HEK293 (cell line): ENCODE measurements around the gene STK16.

Experiments
- BCL11A ChIP-seq: fragments of 450-650 bp; formaldehyde crosslinking; IDR thresholded peaks from 2 replicates; pipeline ENCODE4 v1.5.1; 2016; ENCODE audit warnings: low read depth, missing biosample characterization, missing genetic modification characterization
- GLI4 ChIP-seq: fragments of 450-650 bp; formaldehyde crosslinking; IDR thresholded peaks from 2 replicates; pipeline ENCODE4 v1.5.1; 2016; ENCODE audit warnings: missing biosample characterization, missing genetic modification characterization
- GLIS2 ChIP-seq: fragments of 450-650 bp; formaldehyde crosslinking; IDR thresholded peaks from 2 replicates; pipeline ENCODE4 v1.5.1; 2016; ENCODE audit warnings: missing biosample characterization, missing genetic modification characterization
- KLF1 ChIP-seq: fragments of 450-650 bp; formaldehyde crosslinking; IDR thresholded peaks from 2 replicates; pipeline ENCODE4 v1.5.1; 2016; ENCODE audit warnings: missing biosample characterization, missing genetic modification characterization
- KLF10 ChIP-seq: fragments of 450-650 bp; IDR thresholded peaks from 2 replicates; pipeline ENCODE4 v1.5.1; 2018; ENCODE audit warnings: missing biosample characterization, mild to moderate bottlenecking, missing genetic modification characterization
- KLF16 ChIP-seq: fragments of 450-650 bp; formaldehyde crosslinking; IDR thresholded peaks from 2 replicates; pipeline ENCODE4 v1.5.1; 2017; ENCODE audit warnings: missing biosample characterization, missing genetic modification characterization
- KLF8 ChIP-seq: fragments of 450-650 bp; formaldehyde crosslinking; IDR thresholded peaks from 2 replicates; pipeline ENCODE4 v1.5.1; 2016; ENCODE audit warnings: missing biosample characterization, missing genetic modification characterization
- PRDM1 ChIP-seq: fragments of 450-650 bp; formaldehyde crosslinking; IDR thresholded peaks from 2 replicates; pipeline ENCODE4; 2016; ENCODE audit warnings: missing biosample characterization, missing genetic modification characterization
- SETDB1 ChIP-seq: IDR thresholded peaks from one replicate; pipeline ENCODE4 v1.6.1; 2017; ENCODE audit warnings: mild to moderate bottlenecking, low read length, moderate library complexity, mixed read lengths; ENCODE audit not compliant: insufficient read length
- SP3 ChIP-seq: fragments of 450-650 bp; formaldehyde crosslinking; IDR thresholded peaks from 2 replicates; pipeline ENCODE4 v1.5.1; 2016; ENCODE audit warnings: missing biosample characterization, missing genetic modification characterization
- ZBTB17 ChIP-seq: fragments of 450-650 bp; formaldehyde crosslinking; IDR thresholded peaks from 2 replicates; pipeline ENCODE4 v1.5.1; 2016; ENCODE audit warnings: missing biosample characterization, missing genetic modification characterization
- ZBTB20 ChIP-seq: fragments of 450-650 bp; formaldehyde crosslinking; IDR thresholded peaks from 2 replicates; pipeline ENCODE4 v1.5.1; 2016; ENCODE audit warnings: missing biosample characterization, missing genetic modification characterization
- ZEB2 ChIP-seq: fragments of 450-650 bp; formaldehyde crosslinking; IDR thresholded peaks from 2 replicates; pipeline ENCODE4 v1.5.1; 2016; ENCODE audit warnings: missing biosample characterization, missing genetic modification characterization
- ZIC2 ChIP-seq: fragments of 450-650 bp; formaldehyde crosslinking; IDR thresholded peaks from 2 replicates; pipeline ENCODE4 v1.5.1; 2016; ENCODE audit warnings: missing biosample characterization, missing genetic modification characterization
- ZNF2 ChIP-seq: fragments of 450-650 bp; formaldehyde crosslinking; IDR thresholded peaks from 2 replicates; pipeline ENCODE4 v1.5.1; 2016; ENCODE audit warnings: missing biosample characterization, missing genetic modification characterization
- ZNF341 ChIP-seq: fragments of 450-650 bp; formaldehyde crosslinking; IDR thresholded peaks from 2 replicates; pipeline ENCODE4; 2016; ENCODE audit warnings: low read depth, missing biosample characterization, missing genetic modification characterization
- ZNF354C ChIP-seq: fragments of 450-650 bp; formaldehyde crosslinking; IDR thresholded peaks from 2 replicates; pipeline ENCODE4 v1.5.1; 2016; ENCODE audit warnings: missing biosample characterization, missing genetic modification characterization, low read depth, borderline replicate concordance
- ZNF521 ChIP-seq: fragments of 450-650 bp; formaldehyde crosslinking; IDR thresholded peaks from 2 replicates; pipeline ENCODE4 v1.5.1; 2017; ENCODE audit warnings: missing biosample characterization, mild to moderate bottlenecking, missing genetic modification characterization
- ZNF529 ChIP-seq: fragments of 450-650 bp; formaldehyde crosslinking; IDR thresholded peaks from 2 replicates; pipeline ENCODE4 v1.5.1; 2017; ENCODE audit warnings: missing genetic modification characterization, missing biosample characterization; ENCODE audit not compliant: insufficient replicate concordance
- ZNF555 ChIP-seq: fragments of 450-650 bp; formaldehyde crosslinking; conservative IDR thresholded peaks from 2 replicates; pipeline ENCODE4 v1.5.1; 2017; ENCODE audit warnings: missing biosample characterization, mild to moderate bottlenecking, missing genetic modification characterization, inconsistent platforms
- ZNF600 ChIP-seq: fragments of 450-650 bp; formaldehyde crosslinking; IDR thresholded peaks from 2 replicates; pipeline ENCODE4 v1.5.1; 2016; ENCODE audit warnings: missing biosample characterization, missing genetic modification characterization
- ZNF660 ChIP-seq: fragments of 450-650 bp; IDR thresholded peaks from 2 replicates; pipeline ENCODE4 v1.5.1; 2018; ENCODE audit warnings: missing biosample characterization, mild to moderate bottlenecking, missing genetic modification characterization
- ZXDB ChIP-seq: fragments of 450-650 bp; formaldehyde crosslinking; IDR thresholded peaks from 2 replicates; pipeline ENCODE4 v1.5.1; 2016; ENCODE audit warnings: missing biosample characterization, missing genetic modification characterization
- TF ChIP-seq, protein P1 (sequence below): fragments of 450-650 bp; formaldehyde crosslinking; IDR thresholded peaks from 2 replicates; pipeline ENCODE4 v1.5.1; 2016; ENCODE audit warnings: missing biosample characterization, missing genetic modification characterization
- TF ChIP-seq, protein P2 (sequence below): fragments of 450-650 bp; formaldehyde crosslinking; IDR thresholded peaks from 2 replicates; pipeline ENCODE4 v1.5.1; 2017; ENCODE audit warnings: missing biosample characterization, mild to moderate bottlenecking, missing genetic modification characterization, moderate library complexity
- TF ChIP-seq, protein P3 (sequence below): fragments of 450-650 bp; formaldehyde crosslinking; IDR thresholded peaks from 2 replicates; pipeline ENCODE4 v1.5.1; 2016; ENCODE audit warnings: missing biosample characterization, missing genetic modification characterization
- TF ChIP-seq, protein P4 (sequence below): fragments of 450-650 bp; formaldehyde crosslinking; conservative IDR thresholded peaks from 2 replicates; pipeline ENCODE4 v1.5.1; 2016; ENCODE audit warnings: low read depth, missing biosample characterization, missing genetic modification characterization
- TF ChIP-seq, protein P5 (sequence below): fragments of 450-650 bp; formaldehyde crosslinking; IDR thresholded peaks from 2 replicates; pipeline ENCODE4 v1.5.1; 2016; ENCODE audit warnings: missing biosample characterization, missing genetic modification characterization

STK16 gene

DNA sequence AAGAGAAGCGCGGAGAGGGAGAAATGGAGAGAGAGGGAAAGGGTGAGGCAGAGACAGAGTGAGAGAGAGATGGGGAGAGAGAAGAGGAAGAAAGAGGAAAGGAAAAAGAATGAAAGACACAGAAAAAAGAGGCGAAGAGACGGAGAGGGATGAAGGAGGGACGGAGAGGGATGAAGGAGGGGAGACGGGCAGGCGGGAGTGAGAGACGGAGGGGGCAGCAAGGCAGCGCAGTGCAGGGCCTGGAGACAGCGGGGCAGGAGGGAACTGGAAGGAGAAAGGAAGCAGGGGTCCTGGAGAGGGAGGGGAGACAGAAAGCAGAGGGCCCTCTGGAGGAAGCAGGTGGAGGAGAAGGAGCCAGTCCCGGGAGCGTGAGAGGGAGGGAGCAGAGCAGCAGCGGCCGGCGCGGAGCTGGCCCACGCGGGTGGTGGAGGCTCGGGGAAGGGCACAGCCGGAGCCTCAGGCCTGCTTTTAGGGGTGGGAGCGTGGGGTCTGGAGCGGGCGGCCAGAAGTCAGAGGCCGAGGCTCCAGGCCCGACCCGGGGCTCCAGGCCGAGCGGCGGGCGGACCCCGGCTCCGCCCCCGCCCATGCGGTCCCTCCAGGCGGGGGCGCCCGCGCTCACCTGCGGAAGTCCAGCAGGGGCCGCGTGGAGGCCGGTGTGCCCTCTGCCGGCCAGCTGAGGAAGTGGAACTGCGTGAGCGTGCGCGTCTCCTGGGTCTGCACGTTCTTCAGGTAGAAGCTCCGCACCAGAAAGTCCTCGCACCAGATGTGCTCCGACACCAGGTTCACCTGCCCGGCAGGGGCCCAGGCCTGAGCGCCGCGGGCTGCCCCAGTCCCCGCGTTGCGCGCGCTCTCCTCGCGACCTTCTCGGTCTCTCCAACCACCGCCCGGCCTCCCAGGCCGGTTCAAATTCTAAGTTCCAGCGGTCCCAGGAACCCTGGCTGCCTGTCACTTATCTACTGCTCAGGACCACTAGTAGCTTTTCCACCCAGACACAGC is 49.4 kb downstream of the STK16 start (continued):
- TF ChIP-seq, protein P1, sequence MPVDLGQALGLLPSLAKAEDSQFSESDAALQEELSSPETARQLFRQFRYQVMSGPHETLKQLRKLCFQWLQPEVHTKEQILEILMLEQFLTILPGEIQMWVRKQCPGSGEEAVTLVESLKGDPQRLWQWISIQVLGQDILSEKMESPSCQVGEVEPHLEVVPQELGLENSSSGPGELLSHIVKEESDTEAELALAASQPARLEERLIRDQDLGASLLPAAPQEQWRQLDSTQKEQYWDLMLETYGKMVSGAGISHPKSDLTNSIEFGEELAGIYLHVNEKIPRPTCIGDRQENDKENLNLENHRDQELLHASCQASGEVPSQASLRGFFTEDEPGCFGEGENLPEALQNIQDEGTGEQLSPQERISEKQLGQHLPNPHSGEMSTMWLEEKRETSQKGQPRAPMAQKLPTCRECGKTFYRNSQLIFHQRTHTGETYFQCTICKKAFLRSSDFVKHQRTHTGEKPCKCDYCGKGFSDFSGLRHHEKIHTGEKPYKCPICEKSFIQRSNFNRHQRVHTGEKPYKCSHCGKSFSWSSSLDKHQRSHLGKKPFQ (tag by site-specific recombination): no peak
- TF ChIP-seq GLIS2 (tag by site-specific recombination) (peak; percentile 62; the same call in 1 of the 2 replicates), KLF8 (tag by site-specific recombination) (peak; percentile 79; the same call in 1 of the 2 replicates), SP3 (peak; percentile 38), ZNF521 (tag by site-specific recombination) (0 out of 2 replicates have a peak, but pooled peaks have one; percentile 7), ZIC2 (peak; percentile 63), ZEB2 (tag by site-specific recombination) (0 out of 2 replicates have a peak, but pooled peaks have one; percentile 37), PRDM1 (tag by site-specific recombination) (peak; percentile 97), ZNF341 (peak; percentile 86), BCL11A (tag by site-specific recombination) (0 out of 2 replicates have a peak, but pooled peaks have one; percentile 27), ZNF354C (no peak), GLI4 (tag by site-specific recombination) (0 out of 2 replicates have a peak, but pooled peaks have one; percentile 33), ZNF600 (tag by site-specific recombination) (peak; percentile 76; the same call in 1 of the 2 replicates), ZNF2 (tag by site-specific recombination) (peak; percentile 18; the same call in 1 of the 2 replicates), ZNF660 (peak; percentile 73), ZBTB20 (tag by site-specific recombination) (peak; percentile 73; the same call in 1 of the 2 replicates), KLF1 (peak; percentile 29; the same call in 1 of the 2 replicates), ZBTB17 (tag by site-specific recombination) (peak; percentile 51; the same call in 1 of the 2 replicates), ZNF529 (tag by site-specific recombination) (no peak), ZXDB (tag by site-specific recombination) (0 out of 2 replicates have a peak, but pooled peaks have one; percentile 38), KLF10 (tag by site-specific recombination) (peak; percentile 49; the same call in 1 of the 2 replicates), SETDB1 (peak; percentile 77), KLF16 (tag by site-specific recombination) (0 out of 2 replicates have a peak, but pooled peaks have one; percentile 59), ZNF555 (no peak)
- TF ChIP-seq, protein P2, sequence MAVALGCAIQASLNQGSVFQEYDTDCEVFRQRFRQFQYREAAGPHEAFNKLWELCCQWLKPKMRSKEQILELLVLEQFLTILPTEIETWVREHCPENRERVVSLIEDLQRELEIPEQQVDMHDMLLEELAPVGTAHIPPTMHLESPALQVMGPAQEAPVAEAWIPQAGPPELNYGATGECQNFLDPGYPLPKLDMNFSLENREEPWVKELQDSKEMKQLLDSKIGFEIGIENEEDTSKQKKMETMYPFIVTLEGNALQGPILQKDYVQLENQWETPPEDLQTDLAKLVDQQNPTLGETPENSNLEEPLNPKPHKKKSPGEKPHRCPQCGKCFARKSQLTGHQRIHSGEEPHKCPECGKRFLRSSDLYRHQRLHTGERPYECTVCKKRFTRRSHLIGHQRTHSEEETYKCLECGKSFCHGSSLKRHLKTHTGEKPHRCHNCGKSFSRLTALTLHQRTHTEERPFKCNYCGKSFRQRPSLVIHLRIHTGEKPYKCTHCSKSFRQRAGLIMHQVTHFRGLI (tag by site-specific recombination): no peak
- TF ChIP-seq, protein P3, sequence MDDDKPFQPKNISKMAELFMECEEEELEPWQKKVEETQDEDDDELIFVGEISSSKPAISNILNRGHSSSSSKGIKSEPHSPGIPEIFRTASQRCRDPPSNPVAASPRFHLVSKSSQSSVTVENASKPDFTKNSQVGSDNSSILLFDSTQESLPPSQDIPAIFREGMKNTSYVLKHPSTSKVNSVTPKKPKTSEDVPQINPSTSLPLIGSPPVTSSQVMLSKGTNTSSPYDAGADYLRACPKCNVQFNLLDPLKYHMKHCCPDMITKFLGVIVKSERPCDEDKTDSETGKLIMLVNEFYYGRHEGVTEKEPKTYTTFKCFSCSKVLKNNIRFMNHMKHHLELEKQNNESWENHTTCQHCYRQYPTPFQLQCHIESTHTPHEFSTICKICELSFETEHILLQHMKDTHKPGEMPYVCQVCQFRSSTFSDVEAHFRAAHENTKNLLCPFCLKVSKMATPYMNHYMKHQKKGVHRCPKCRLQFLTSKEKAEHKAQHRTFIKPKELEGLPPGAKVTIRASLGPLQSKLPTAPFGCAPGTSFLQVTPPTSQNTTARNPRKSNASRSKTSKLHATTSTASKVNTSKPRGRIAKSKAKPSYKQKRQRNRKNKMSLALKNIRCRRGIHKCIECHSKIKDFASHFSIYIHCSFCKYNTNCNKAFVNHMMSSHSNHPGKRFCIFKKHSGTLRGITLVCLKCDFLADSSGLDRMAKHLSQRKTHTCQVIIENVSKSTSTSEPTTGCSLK (tag by site-specific recombination): no peak
- TF ChIP-seq, protein P4, sequence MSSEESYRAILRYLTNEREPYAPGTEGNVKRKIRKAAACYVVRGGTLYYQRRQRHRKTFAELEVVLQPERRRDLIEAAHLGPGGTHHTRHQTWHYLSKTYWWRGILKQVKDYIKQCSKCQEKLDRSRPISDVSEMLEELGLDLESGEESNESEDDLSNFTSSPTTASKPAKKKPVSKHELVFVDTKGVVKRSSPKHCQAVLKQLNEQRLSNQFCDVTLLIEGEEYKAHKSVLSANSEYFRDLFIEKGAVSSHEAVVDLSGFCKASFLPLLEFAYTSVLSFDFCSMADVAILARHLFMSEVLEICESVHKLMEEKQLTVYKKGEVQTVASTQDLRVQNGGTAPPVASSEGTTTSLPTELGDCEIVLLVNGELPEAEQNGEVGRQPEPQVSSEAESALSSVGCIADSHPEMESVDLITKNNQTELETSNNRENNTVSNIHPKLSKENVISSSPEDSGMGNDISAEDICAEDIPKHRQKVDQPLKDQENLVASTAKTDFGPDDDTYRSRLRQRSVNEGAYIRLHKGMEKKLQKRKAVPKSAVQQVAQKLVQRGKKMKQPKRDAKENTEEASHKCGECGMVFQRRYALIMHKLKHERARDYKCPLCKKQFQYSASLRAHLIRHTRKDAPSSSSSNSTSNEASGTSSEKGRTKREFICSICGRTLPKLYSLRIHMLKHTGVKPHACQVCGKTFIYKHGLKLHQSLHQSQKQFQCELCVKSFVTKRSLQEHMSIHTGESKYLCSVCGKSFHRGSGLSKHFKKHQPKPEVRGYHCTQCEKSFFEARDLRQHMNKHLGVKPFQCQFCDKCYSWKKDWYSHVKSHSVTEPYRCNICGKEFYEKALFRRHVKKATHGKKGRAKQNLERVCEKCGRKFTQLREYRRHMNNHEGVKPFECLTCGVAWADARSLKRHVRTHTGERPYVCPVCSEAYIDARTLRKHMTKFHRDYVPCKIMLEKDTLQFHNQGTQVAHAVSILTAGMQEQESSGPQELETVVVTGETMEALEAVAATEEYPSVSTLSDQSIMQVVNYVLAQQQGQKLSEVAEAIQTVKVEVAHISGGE (tag by site-specific recombination): peak; percentile 68
- TF ChIP-seq, protein P5, sequence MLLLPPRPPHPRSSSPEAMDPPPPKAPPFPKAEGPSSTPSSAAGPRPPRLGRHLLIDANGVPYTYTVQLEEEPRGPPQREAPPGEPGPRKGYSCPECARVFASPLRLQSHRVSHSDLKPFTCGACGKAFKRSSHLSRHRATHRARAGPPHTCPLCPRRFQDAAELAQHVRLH (tag by site-specific recombination): 0 out of 2 replicates have a peak, but pooled peaks have one; percentile 16
